M059J (cell line): ENCODE measurements around the gene ADI1. TPM values are rescaled to one million over a fixed set of nuclear protein-coding genes. Genes with fewer than 3 reads are reported as not detected.

Experiments
- DNase-seq: peaks from one replicate; pipeline ENCODE4 v3.0.0-alpha.2; 2012; ENCODE audit warnings: low read depth
- total RNA-seq: library from RNA; depleted of rRNA; stranded (reverse); fragments of >200 nt; shearing (Covaris generic); gene quantifications from 2 replicates; pipeline ENCODE4 v1.2.3, GENCODE V29; 2014

ADI1 gene
- total RNA-seq, 1 experiment from 2014 or later, result 83.1 TPM

GRCh38 chr2:3480352-3481010, 38.9 kb downstream of the ADI1 start:
- no peak for DNase-seq

- DNase-seq, result no peak
Measured at GRCh38 chr2:3479430-3480320, 39.7 kb downstream of the ADI1 start.

GRCh38 chr2:3478846-3479385, 40.4 kb downstream of the ADI1 start:
- no peak for DNase-seq

DNA sequence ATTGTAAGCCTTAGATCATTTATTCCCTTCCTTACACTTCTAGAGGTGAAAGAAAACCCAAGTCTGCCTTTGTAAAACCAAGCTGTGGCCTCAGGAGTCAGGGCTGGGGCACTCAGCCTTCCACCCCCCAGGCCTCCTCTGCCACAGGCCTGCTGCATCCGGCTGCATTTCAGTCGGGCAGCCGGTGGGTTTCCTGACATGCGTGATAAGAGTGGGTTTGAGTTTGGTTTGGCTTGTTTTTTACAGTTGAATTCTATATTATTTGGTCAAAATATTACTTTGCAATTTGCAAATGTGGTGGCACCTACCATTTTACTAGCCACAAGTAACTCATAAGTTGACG, 42.4 kb downstream of the ADI1 start:
- no peak for DNase-seq

DNA sequence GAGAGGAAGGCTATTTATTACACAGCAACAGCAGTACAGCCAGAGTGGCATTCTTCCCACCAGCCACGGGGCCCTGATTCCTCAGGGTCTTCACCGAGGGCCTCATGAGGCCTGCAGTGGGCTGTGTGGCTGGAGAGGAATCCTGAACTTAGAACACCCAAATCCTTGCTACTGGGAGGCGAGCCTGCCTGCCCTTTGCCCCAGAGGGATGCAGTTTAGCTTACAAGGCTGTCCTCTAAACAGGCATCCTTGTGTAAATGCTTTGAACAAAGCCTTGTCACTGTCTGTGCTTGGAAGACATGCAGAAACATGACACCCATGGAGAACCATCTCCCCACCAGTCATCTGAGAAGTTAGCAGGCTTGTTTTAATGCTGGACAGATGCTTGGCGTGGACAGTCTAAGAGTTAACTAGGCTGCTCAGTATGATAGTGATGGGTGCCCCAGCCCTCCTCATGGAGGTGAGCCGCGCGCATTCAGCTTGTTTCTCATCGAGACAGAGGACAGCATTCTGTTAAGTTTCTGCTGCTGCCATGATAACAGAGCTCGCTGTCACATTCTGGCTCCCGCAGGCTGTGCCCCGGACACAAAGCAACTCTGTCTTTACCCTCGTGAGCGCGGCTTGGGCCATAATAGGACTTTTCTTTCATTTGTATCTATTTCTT, 42.9 kb downstream of the ADI1 start:
- no peak for DNase-seq

- DNase-seq, result no peak
Measured at GRCh38 chr2:3475771-3476170, 43.6 kb downstream of the ADI1 start.

DNA sequence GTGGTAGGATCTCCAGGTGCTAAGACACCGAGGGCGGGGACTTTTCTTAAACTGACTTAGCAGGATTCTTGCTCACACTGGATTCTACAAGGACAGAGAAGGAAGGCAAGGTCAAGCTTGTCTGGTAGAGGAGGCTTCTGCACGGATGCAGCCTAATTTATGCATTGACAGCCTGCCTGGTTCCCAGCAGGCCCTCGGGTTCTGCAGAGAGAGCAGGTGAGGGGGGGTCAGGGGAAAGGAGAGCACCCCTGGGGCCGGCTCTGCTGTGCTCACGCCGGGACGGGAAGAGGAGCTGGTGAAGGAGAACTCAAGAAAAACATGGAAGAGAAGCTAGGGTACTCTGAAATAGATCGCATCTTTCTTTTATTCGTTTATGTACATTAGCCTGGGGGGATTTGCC, 46.4 kb downstream of the ADI1 start:
- no peak for DNase-seq

DNA sequence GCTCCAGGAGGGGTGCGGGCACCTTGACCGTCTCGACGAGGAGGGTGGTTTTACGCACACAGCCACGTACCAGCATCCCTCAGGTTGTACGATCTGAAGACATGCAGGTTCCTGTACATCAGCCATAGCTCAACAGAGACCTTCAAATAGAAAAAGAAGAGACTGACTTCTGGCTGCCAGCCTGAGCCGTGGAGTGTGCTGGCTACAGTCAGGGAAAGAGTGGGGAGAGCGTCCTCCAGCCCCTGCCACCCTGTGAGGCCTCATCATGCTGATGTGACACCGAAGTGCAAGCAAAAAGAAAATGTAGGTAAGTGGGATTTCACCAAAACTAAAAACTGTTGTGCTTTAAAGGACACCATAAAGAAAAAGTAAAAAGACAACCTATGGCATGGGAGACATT, 47.0 kb downstream of the ADI1 start:
- DNase-seq, result no peak

- DNase-seq, result peak; percentile 22
Measured at GRCh38 chr2:3470856-3471737, 48.2 kb downstream of the ADI1 start.

GRCh38 chr2:3470166-3470651, 49.1 kb downstream of the ADI1 start:
- peak; percentile 87 for DNase-seq

- no peak for DNase-seq
Measured at GRCh38 chr2:3469486-3469885, 49.8 kb downstream of the ADI1 start.

DNA sequence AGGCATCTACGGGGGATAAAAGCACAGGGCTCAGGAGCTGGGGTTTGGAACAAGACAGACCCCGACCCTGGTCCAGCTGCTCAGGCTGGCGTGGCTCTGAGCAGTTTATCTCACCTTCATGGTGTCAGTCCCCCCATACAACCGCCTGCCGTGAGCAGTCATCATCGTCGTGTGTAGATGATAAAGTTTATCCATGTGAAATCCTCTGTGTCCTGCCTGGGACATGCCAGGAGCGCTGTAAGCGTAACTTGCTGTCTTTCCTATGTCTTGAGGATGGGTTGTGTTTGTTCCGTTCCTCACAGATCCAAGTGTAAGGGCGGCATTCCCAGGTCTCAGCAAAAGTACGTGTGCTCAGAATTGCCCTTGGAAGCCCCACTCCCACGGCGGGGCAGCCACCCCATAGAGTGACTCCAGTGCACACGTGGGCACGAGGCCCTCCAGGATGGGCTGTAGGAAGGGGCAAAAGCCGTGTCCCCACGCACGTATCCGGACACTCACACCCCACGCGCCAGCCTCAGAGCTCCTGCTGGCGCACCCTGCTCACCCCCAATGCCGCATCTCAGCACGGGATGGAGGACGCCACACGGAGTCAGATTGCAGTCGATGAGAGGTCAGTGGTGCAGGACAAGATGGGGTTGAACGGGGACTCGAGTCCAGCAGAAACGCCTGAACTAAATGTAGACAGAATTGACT, 50.9 kb downstream of the ADI1 start:
- DNase-seq, result no peak

- DNase-seq, result no peak
Measured at GRCh38 chr2:3467654-3468053, 51.7 kb downstream of the ADI1 start.

DNA sequence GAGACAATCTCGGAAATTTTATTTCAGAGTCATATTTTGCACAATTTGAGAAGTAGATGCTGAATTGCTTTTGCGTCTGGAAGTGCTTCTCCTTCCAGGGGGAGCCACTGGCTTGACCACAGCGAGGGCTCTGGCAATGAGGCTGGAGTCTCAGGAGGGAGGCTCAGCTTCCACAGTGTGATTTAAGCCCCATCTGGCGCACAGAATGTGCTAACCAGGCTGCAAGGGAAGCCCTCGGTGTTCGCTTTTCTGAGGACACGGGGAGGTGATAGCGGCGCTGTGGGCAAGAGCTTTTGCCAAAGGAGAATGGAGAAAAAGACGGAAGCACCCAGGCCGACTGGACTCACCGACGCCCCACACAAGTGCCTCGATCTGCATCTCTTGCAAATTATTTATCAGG, 52.4 kb downstream of the ADI1 start:
- no peak for DNase-seq

- DNase-seq, result no peak
Measured at GRCh38 chr2:3466482-3466863, 52.9 kb downstream of the ADI1 start.

DNA sequence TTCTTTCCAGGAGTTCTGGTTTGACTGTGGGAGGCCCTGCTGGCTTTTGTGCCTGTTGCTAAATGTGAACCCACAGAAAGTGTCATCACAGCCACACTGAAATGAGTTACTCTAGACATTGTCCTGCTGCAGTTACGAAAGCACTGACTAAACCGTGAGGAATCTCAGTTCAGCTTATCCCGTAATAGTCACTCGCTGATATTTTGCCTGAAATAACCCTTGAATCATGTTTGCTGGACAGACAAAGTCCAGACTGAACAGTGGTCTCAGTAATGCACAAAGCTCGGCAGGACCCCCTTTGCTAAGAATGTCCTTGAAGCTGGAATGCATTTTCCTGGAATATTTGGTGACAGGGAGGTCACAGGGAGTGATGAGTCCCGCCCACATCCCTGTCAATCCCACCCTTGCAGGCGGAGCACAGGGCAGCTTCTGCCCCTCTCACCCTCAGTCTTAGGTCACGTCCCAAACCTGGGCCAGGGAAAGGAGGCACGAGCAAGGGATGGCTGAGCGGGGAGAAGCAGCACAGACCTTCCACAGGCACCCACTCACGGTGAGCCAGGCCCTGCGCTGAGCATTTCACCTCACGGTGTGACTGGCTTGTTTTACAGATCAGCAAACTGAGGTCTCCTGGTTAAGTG, 53.4 kb downstream of the ADI1 start:
- peak; percentile 88 for DNase-seq

DNA sequence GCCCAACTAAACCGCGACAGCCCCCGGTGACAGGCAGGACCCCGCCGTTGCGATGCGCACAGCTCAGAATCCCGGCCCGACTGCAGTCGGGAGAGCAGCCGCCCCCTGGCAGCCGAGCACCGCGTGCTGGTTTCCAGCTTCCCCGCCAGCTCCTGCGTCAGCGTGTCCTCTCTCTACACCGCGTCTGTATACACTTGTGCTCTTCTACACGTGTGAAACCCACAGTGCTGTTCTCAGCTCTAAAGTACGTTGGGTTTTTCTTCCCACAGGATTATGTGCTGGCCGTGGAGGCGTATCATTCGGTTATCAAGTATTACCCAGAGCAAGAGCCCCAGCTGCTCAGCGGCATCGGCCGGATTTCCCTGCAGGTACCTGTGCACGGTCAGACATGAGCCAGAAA, 54.0 kb downstream of the ADI1 start:
- no peak for DNase-seq

GRCh38 chr2:3464401-3465005, 54.8 kb downstream of the ADI1 start:
- DNase-seq, result no peak

DNA sequence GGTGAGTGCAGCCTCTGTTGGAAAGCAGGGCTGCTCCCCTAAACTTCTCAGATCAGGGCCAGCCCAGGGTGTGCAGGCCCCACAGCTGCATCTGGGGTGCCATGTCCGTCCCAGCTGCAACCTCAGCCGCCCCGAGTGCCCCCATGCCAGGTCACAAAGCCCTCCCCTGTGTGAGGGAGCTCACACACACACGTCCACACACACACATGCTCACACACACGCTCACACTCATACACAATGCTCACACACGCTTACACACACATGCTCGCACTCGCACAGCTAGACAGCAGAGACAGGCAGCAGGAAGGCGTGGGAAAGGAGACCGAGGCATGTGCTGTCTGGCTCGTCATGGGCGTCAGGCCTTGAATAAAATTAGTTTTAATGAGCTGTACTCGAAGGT, 55.4 kb downstream of the ADI1 start:
- no peak for DNase-seq
